ENCODE results near the gene TWNK. TPM values are rescaled to one million over a fixed set of nuclear protein-coding genes. Genes with fewer than 3 reads are reported as not detected.

The TWNK gene
- total RNA-seq, 1 experiment from 2014 or later: 27.3 TPM

DNA sequence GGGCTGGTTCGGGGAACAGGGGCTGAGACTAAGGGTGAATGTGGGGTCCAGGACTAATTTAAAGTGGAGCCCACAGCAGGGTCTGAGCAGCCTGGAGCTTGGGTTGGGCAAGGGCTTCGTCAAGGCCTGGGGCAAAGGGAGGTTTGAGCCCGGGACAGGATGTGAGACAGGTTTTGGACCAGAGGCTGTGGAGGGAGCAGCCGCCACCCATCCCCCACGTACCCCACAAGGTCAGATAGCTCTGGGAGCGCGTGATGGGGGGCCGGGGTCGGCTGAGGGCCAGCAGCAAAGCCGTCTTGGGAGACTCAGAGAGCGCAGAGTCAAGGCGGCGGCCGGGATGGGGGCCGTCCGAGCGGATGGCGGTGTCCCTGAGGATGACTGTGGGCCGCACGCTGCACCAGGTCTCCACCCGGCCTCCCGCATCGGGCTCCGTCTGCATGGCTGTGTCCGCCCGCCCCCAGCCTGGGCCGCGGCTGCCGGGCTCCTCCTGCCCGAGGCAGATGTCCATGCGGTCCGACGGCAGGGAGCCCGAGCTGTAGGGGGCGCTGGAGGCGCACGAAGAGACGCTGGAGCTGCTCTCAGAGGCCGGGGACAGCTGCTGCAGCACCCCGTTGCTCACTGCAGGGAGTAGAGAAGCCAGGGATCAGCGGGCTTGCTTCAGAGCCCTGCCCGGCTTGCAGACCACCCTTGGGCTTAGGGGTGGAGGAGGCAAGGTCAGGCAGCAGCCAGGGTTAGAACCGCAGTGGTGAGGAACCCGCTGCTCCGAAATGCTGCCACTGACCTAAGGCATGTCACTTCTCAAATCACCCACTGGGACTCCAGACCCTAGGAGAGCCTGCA lies 31.5 kb downstream of the TWNK start:
- Histone ChIP-seq H3K4me3 (peak overlapping the region; percentile 54), H3K36me3 (no peaks in the 10 kb centered on the region), H3K4me1 (peaks cover 20% of the 10 kb centered on the region), H3K9me3 (replicated peaks) (no peaks in the 10 kb centered on the region), H3K27me3 (no peaks in the 10 kb centered on the region), H3K27ac (peak overlapping the region; percentile 14; the same call in 1 of the 2 replicates)
- peak; percentile 98 for DNase-seq

GRCh38 chr10:101019440-101019703 lies 32.0 kb downstream of the TWNK start:
- Histone ChIP-seq H3K36me3 (no peaks in the 10 kb centered on the region), H3K27me3 (no peaks in the 10 kb centered on the region), H3K4me1 (peaks cover 17% of the 10 kb centered on the region), H3K4me3 (peak overlapping the region; percentile 54), H3K9me3 (replicated peaks) (no peaks in the 10 kb centered on the region), H3K27ac (no peak overlapping the region)
- DNase-seq: no peak

DNA sequence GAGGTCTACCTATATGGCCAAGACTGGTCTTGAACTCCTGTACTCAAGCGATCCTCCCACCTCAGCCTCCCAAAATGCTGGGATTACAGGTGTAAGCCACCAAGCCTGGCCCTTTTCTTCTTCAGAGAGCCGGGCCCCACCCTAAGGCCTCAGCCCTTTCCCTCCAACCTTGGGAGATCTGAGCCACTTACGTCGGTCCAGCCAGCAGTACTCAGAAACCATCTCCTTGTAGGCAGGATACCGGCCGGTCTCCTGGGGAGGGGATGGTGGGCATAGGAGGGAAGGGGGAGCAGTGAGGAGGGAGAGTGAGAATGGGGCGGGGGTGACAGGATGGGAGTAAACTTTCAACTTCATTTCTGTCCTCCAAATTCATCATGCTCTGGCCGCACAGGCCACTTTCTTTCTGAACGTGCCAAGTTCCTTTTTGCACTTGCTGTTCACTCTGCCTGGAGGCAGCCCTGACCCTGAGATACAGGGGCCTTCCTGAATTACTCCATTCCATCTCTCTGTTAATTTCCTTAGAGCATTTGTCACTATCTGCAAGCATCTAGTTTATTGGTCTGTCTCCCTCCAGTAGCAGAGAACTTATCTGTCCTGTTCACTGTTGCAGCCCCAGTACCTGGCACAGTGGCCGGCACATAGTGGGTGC lies 33.2 kb downstream of the TWNK start:
- Histone ChIP-seq H3K4me3 (no peak overlapping the region), H3K9me3 (replicated peaks) (no peaks in the 10 kb centered on the region), H3K27me3 (no peaks in the 10 kb centered on the region), H3K36me3 (no peaks in the 10 kb centered on the region), H3K27ac (no peak overlapping the region), H3K4me1 (peaks cover 9% of the 10 kb centered on the region)
- no peak for DNase-seq

DNA sequence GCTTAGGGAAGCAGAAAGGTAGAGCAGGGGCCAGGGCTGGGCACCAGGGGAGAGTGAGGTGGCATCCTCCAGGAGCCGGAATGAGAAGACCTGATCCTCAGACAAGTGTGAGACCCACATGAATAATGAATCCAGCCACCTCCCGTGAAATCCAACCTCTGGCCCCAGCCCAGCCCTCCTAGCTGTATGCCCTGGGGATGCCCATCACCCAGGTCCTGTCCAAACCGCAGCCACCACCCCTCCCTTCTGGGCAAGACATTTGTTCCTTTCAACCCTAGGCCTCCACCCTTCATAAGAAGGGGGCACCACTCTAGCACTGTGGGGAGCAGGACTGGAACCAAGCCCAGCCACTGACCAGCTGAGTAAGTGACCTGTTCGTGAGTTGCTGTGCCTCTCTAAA lies 33.9 kb downstream of the TWNK start:
- Histone ChIP-seq H3K4me1 (peaks cover 9% of the 10 kb centered on the region), H3K4me3 (no peak overlapping the region), H3K27me3 (no peaks in the 10 kb centered on the region), H3K27ac (no peak overlapping the region), H3K36me3 (no peaks in the 10 kb centered on the region), H3K9me3 (replicated peaks) (no peaks in the 10 kb centered on the region)
- no peak for DNase-seq

DNA sequence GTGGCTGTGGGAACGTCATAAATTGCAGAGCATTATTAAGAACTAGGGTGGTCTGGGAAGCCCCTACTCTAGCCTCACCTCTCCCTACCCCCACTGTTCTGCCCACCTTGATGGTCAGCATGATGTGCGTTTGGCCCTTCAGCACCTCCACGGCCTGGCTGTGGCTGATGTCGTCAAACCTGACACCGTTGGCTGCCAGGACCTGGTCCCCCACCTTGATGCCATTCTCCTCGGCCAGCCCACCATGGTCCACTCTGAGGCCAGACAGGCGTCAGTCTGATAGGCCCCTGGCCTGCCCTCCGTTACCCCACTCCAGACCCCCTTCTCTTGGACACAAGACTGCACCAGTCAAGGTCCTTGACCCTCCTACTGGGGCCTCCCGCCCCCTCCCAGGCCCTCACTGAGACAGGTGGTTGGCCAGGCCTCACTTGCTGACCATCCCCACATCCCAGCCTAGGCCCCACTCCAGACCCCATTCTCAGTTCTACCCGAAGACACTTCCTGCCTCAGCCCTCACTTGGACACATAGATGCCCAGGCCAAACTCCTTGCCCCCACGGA lies 34.4 kb downstream of the TWNK start:
- Histone ChIP-seq H3K4me3 (no peak overlapping the region), H3K27ac (no peak overlapping the region), H3K27me3 (no peaks in the 10 kb centered on the region), H3K9me3 (replicated peaks) (no peaks in the 10 kb centered on the region), H3K36me3 (no peaks in the 10 kb centered on the region), H3K4me1 (peaks cover 13% of the 10 kb centered on the region)
- no peak for DNase-seq

GRCh38 chr10:101022967-101023705 lies 35.8 kb downstream of the TWNK start:
- Histone ChIP-seq H3K36me3 (no peaks in the 10 kb centered on the region), H3K27me3 (no peaks in the 10 kb centered on the region), H3K27ac (no peak overlapping the region), H3K9me3 (replicated peaks) (no peaks in the 10 kb centered on the region), H3K4me1 (peaks cover 21% of the 10 kb centered on the region), H3K4me3 (no peak overlapping the region)
- DNase-seq: no peak

DNA sequence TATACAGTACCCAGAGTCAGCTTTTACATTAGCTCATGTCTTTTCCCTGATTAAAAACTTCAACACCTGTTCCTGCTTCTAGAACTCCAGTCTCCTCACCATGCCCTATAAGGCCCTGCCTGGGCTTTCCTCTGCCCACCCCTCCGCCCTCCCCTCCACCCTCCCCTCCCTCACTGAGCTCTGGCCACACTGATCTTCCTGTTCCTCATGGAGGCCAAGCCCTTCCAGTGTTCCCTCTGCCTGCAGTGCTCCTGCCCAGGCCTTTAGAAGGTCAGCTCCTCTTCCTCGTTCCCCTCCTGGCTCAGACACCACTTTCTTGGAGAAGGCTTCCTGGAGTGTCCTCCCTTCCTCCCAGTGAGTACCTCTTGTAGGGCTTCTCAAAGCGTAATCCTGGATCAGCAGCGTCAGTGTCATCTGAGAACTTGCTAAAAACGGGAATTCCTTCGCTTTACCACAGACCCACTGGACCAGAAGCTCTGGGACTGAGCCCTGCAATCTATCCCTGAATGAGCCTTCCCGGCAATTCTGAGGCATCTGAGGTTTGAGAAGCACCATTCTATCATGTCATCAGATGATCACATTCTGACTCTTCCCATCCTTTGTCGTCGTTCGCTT lies 39.9 kb downstream of the TWNK start:
- Histone ChIP-seq H3K27ac (no peak overlapping the region), H3K36me3 (no peaks in the 10 kb centered on the region), H3K4me1 (peaks cover 40% of the 10 kb centered on the region), H3K4me3 (no peak overlapping the region), H3K9me3 (replicated peaks) (no peaks in the 10 kb centered on the region), H3K27me3 (no peaks in the 10 kb centered on the region)
- peak; percentile 43 to 47 for DNase-seq

- Histone ChIP-seq H3K4me1 (peaks cover 50% of the 10 kb centered on the region), H3K36me3 (no peaks in the 10 kb centered on the region), H3K27me3 (no peaks in the 10 kb centered on the region), H3K4me3 (no peak overlapping the region), H3K9me3 (replicated peaks) (no peaks in the 10 kb centered on the region), H3K27ac (peak overlapping the region; percentile 16; the same call in 1 of the 2 replicates)
- peak; percentile 75 to 84 for DNase-seq
Measured at GRCh38 chr10:101028446-101029337, 41.3 kb downstream of the TWNK start.

- H3K9me3 ChIP-seq (replicated peaks): no peaks in the 10 kb centered on the region
- peak overlapping the region; percentile 16; the same call in 1 of the 2 replicates for H3K27ac ChIP-seq
- H3K4me1 ChIP-seq: peaks cover 50% of the 10 kb centered on the region
- no peak overlapping the region for H3K4me3 ChIP-seq
- H3K27me3 ChIP-seq: no peaks in the 10 kb centered on the region
- peak; percentile 45 to 56 for DNase-seq
- H3K36me3 ChIP-seq: no peaks in the 10 kb centered on the region
Measured at GRCh38 chr10:101029520-101030295, 42.4 kb downstream of the TWNK start.

DNA sequence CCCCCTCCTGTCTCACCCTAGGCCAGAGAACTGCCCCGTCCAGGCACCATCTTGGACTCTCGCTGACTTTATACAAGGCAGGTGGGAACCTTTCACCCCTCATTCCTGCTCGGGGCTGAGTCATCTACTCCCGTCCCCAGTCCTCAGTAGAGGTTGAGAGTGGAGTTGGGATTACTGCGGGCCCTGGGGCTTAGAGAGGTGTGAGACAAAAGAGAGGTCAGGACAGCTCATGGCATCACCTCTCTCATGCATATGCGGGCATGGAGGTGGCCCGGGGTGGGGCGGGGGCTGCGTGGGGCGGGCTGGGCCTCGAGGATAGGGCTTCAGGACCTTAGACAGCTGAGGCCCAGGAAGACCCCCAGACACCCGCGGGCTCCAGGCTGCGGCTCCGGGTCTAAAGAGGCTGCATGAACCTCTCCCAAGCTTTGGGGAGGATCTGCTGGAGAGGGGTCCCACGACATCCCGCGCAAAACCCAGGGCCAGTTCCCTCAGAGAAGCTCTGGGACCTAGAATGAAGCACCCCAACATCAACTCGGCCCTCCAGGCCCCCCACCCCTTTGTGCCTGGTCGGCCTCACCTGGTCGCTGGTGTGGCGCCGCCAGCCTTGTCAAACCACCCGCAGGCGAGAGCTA lies 43.3 kb downstream of the TWNK start:
- Histone ChIP-seq H3K4me1 (peaks cover 50% of the 10 kb centered on the region), H3K27ac (no peak overlapping the region), H3K36me3 (no peaks in the 10 kb centered on the region), H3K27me3 (no peaks in the 10 kb centered on the region), H3K9me3 (replicated peaks) (no peaks in the 10 kb centered on the region), H3K4me3 (peak overlapping the region; percentile 53)
- no peak for DNase-seq

DNA sequence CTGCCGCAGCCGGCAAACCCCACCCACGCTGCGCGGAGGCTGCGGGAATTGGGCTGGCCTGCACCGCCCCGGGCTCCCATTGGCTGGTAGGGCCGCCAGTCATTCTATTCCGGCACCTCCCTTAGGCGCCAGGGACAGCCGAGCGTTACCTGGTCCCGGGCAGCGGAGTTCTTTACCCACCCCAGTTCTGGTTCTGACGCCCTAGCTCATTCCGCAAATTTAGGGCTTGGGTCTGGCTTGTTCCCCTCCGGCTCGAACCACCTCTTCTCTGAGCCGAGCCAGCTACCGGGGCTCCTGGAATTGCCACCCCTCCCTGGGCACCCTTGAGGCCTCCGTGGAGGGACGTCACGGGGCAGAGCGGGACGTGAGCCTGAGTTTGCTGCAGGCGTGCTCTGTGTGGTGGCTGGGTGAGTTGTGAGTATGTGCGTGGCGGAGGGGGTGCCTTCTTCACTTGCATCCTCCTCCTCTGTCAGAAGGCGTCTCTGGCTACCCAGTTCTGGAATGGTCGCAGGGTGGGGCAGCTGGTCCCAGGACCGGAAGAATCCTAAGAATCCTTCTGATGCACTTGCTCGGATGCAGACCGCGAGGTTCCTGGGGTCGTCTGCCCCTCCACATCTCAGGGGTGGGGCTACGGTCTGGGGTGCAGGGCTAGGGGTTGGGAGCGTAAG lies 43.9 kb downstream of the TWNK start, which contains the start of the genes PDZD7 and SFXN3:
TSS of gene PDZD7 (minus strand) at position 2 of the 668 bp plus-strand sequence. CDS start 910 bp downstream, outside the sequence.
TSS of gene SFXN3 (plus strand) at position 107 of the 668 bp plus-strand sequence. CDS start 3,461 bp downstream, outside the sequence.
- Histone ChIP-seq H3K9me3 (replicated peaks) (no peaks in the 10 kb centered on the region), H3K27ac (peak within 1 kb of the TSS; percentile 31), H3K4me1 (peaks cover 50% of the 10 kb centered on the region), H3K4me3 (peak within 1 kb of the TSS; percentile 53), H3K27me3 (no peaks in the 10 kb centered on the region), H3K36me3 (no peaks in the 10 kb centered on the region)
- DNase-seq: peak; percentile 77 to 80

All from SJCRH30 (cell line).